K562 (cell line): Measurements from ENCODE around the gene MERTK. TPM values are rescaled to one million over a fixed set of nuclear protein-coding genes. Genes with fewer than 3 reads are reported as not detected.
"Not testable (repeated sequence)": the region's sequence is repeated elsewhere in the genome, so short reads cannot be mapped to it uniquely, and the experiment has no call there.

Experiments used
- ATAC-seq: fragments of 200-7000 bp; cut with Tn5 transposase; 3 replicates; pipeline ENCODE4 v1.9.1; 2020; ENCODE audit warnings: moderate library complexity
- BruUV-seq: library from RNA; stranded (reverse); fragments of 400-500 nt; replicated peaks from 2 replicates; lab custom pipeline; 2021; lab: Mats Ljungman, UMichigan
- CTCF ChIA-PET: fragments of 300-600 bp; formaldehyde crosslinking; extraction: SDS; loops from one replicate; lab custom pipeline; 2021; ENCODE audit warnings: low intra/inter-chr PET ratio; lab: Yijun Ruan, JAX
- POLR2A ChIA-PET: fragments of 300-600, 350-650 bp; sonication (Branson Sonifier 250); formaldehyde crosslinking; extraction: SDS; loops from one replicate; lab custom pipeline; 2021; ENCODE audit warnings: antibody characterized with exemption, inconsistent platforms; lab: Yijun Ruan, JAX
- DNase-seq, 4 experiments: peaks; one replicate each; pipeline versions ENCODE4 v3.0.0 to v3.0.0-alpha.2; 2011 to 2018; ENCODE audit warnings: low spot score in 3 of 4, mixed read lengths in 3 of 4; ENCODE audit errors: extremely low read depth in 1 of 4
- FAIRE-seq: peaks from 2 replicates; lab custom pipeline; 2011; peaks lifted over from hg19 to GRCh38; lab: Jason Lieb, UNC
- H2AFZ ChIP-seq: 2 replicates; pipeline ENCODE4 v1.6.0; 2011; ENCODE audit warnings: low read depth, low read length, control low read depth, inconsistent platforms
- H3K27ac ChIP-seq: fragments of 200-600 bp; 3 replicates; pipeline ENCODE4 v1.8.0; 2011; ENCODE audit warnings: low read depth, mild to moderate bottlenecking, control low read depth, inconsistent platforms, low read length, moderate library complexity, mixed read lengths; ENCODE audit errors: extremely low read depth
- H3K27me3 ChIP-seq, 2 experiments: fragments of 300-600 bp in 1 of 2; 2 replicates in 1 of 2; 3 replicates in 1 of 2; pipeline versions ENCODE4 v1.6.0 to v1.8.0; 2011; ENCODE audit warnings: inconsistent platforms in 2 of 2, low read length in 2 of 2, mild to moderate bottlenecking in 1 of 2, mixed read lengths in 1 of 2, moderate library complexity in 1 of 2; ENCODE audit not compliant: control insufficient read depth in 2 of 2, insufficient read depth in 2 of 2
- H3K36me3 ChIP-seq: fragments of 300-600 bp; 3 replicates; pipeline ENCODE4 v1.8.0; 2011; ENCODE audit warnings: mild to moderate bottlenecking, low read length, inconsistent platforms; ENCODE audit not compliant: control insufficient read depth, insufficient read depth
- H3K4me1 ChIP-seq, 2 experiments: fragments of 200-600 bp in 1 of 2; replicated peaks in 1 of 2; 2 replicates in 1 of 2; 3 replicates in 1 of 2; pipeline versions ENCODE4 v1.5.1 to v1.8.0; 2011; ENCODE audit warnings: inconsistent platforms in 2 of 2, low read length in 2 of 2, mild to moderate bottlenecking in 1 of 2, mixed read lengths in 1 of 2, moderate library complexity in 1 of 2; ENCODE audit not compliant: control insufficient read depth in 2 of 2, insufficient read depth in 2 of 2
- H3K4me2 ChIP-seq: 2 replicates; pipeline ENCODE4 v1.6.1; 2011; ENCODE audit warnings: low read length, control low read depth, inconsistent platforms, mixed read lengths; ENCODE audit not compliant: insufficient read depth
- H3K4me3 ChIP-seq: fragments of 200-600 bp; sonication (generic), shearing (Covaris generic); 2 replicates; pipeline ENCODE4 v1.5.1; 2016; ENCODE audit warnings: control low read depth, inconsistent platforms
- H3K79me2 ChIP-seq: fragments of 200-600 bp; 3 replicates; pipeline ENCODE4 v1.8.0; 2011; ENCODE audit warnings: low read length, inconsistent platforms; ENCODE audit not compliant: control insufficient read depth, insufficient read depth
- H3K9ac ChIP-seq, 2 experiments: 2 replicates each; pipeline versions ENCODE4 v1.6.0 to v1.6.1; 2011; ENCODE audit warnings: low read depth in 2 of 2, low read length in 2 of 2, control low read depth in 1 of 2, inconsistent platforms in 1 of 2, mild to moderate bottlenecking in 1 of 2, mixed read lengths in 1 of 2; ENCODE audit not compliant: insufficient read depth in 1 of 2
- H3K9me1 ChIP-seq: one replicate; pipeline ENCODE4 v1.6.0; 2011; ENCODE audit warnings: inconsistent platforms, mild to moderate bottlenecking, low read length, moderate library complexity; ENCODE audit not compliant: control insufficient read depth, insufficient read depth
- H3K9me3 ChIP-seq: replicated peaks from 2 replicates; pipeline ENCODE4 v1.5.1; 2011; ENCODE audit warnings: low read depth, low read length, inconsistent platforms; ENCODE audit not compliant: control insufficient read depth, insufficient read depth
- H4K20me1 ChIP-seq: replicated peaks from 2 replicates; pipeline ENCODE4 v1.6.1; 2011; ENCODE audit warnings: low read length, inconsistent platforms, mixed read lengths; ENCODE audit not compliant: control insufficient read depth, insufficient read depth
- C11orf30 ChIP-seq: fragments of 450-650 bp; IDR thresholded peaks from 2 replicates; pipeline ENCODE4 v1.6.1; 2016; ENCODE audit warnings: low read depth, mild to moderate bottlenecking
- E2F4 ChIP-seq: sonication (generic); formaldehyde crosslinking; IDR thresholded peaks from 2 replicates; pipeline ENCODE4 v1.8.0; 2022; ENCODE audit warnings: mild to moderate bottlenecking, low read depth, missing genetic modification reagents
- EHMT2 ChIP-seq: fragments of 450-650 bp; IDR thresholded peaks from 2 replicates; pipeline ENCODE4 v1.6.1; 2018; ENCODE audit warnings: antibody characterized with exemption
- FOXA3 ChIP-seq, 2 experiments: fragments of 450-650 bp in 1 of 2; sonication (generic) in 1 of 2; formaldehyde crosslinking; IDR thresholded peaks in 1 of 2; conservative IDR thresholded peaks in 1 of 2; 2 replicates each; pipeline versions ENCODE4 v1.4.0 to v1.8.0; 2020 to 2022; ENCODE audit warnings: mild to moderate bottlenecking in 2 of 2, missing genetic modification reagents in 1 of 2
- HMGN3 ChIP-seq: IDR thresholded peaks from 2 replicates; pipeline ENCODE4 v1.6.1; 2011; ENCODE audit warnings: borderline replicate concordance, low read depth, mild to moderate bottlenecking, mixed read lengths, low read length; ENCODE audit not compliant: insufficient read length; ENCODE audit errors: extremely low read depth
- MAFG ChIP-seq: fragments of 450-650 bp; conservative IDR thresholded peaks from 2 replicates; pipeline ENCODE4 v1.6.1; 2016; ENCODE audit warnings: missing genetic modification characterization, missing compliant biosample characterization
- SMARCA5 ChIP-seq: fragments of 450-650 bp; IDR thresholded peaks from 2 replicates; pipeline ENCODE4 v1.6.1; 2016
- SREBF2 ChIP-seq: sonication (generic); formaldehyde crosslinking; IDR thresholded peaks from 2 replicates; pipeline ENCODE4 v1.4.0; 2020; ENCODE audit warnings: mild to moderate bottlenecking, missing genetic modification reagents
- TOE1 ChIP-seq, 2 experiments: fragments of 450-650 bp in 1 of 2; sonication (generic) in 1 of 2; formaldehyde crosslinking in 1 of 2; IDR thresholded peaks; 2 replicates each; pipeline versions ENCODE4 v1.7.1 to v1.8.0; 2016 to 2022; ENCODE audit warnings: borderline replicate concordance in 2 of 2, mild to moderate bottlenecking in 2 of 2, antibody characterized with exemption in 1 of 2, inconsistent platforms in 1 of 2, low read depth in 1 of 2, missing genetic modification reagents in 1 of 2, moderate library complexity in 1 of 2
- ZFPM2 ChIP-seq: fragments of 250-450 bp; sonication (Bioruptor Pico); IDR thresholded peaks from 2 replicates; pipeline ENCODE4 v1.5.1; 2022; ENCODE audit warnings: mild to moderate bottlenecking
- ZNF316 ChIP-seq: fragments of 450-650 bp; IDR thresholded peaks from 2 replicates; pipeline ENCODE4 v1.6.1; 2016
- WGBS: fragments of 100-300 bp; shearing (Covaris generic); methylation state at CpG from one replicate; pipeline ENCODE4 v1.1.6; 2016; ENCODE audit warnings: low coverage, mixed read lengths; ENCODE audit not compliant: insufficient coverage; ENCODE audit errors: missing lambda C conversion rate; 5-methylcytosine and 5-hydroxymethylcytosine counted together
- in situ Hi-C: fragments of 300-500 bp; cut with MboI; formaldehyde crosslinking; loops from 4 replicates; pipeline ENCODE4 v1.15.0; 2018; ENCODE audit warnings: inconsistent platforms, mixed read lengths
- intact Hi-C: fragments of 100-400 bp; cut with micrococcal nuclease; formaldehyde crosslinking; loops from 2 replicates; pipeline ENCODE4 v1.14.2; 2022
- polyA plus RNA-seq, 8 experiments: library from polyadenylated mRNA; depleted of rRNA in 4 of 8; stranded (reverse) in 5 of 8; unstranded in 3 of 8; fragments of >200 nt; fragmentation: Nextera tagmentation in 2 of 8; fragmentation: Illumina TruSeq in 1 of 8; extraction: Ambion mirVana in 2 of 8; extraction: Trizol in 1 of 8; gene quantifications; 2 replicates each; pipeline versions ENCODE4 v1.2.1 to v1.2.3, GENCODE V29; 2011 to 2014; ENCODE audit warnings: inconsistent platforms in 1 of 8, missing spikeins in 1 of 8
- total RNA-seq, 7 experiments: library from RNA; depleted of rRNA in 6 of 7; stranded (reverse); fragments of >200 nt in 6 of 7; fragmentation: Illumina TruSeq in 2 of 7; extraction: Trizol in 2 of 7; gene quantifications; 2 replicates each; pipeline versions ENCODE4 v1.2.1 to v1.2.3, GENCODE V29; 2011 to 2021; ENCODE audit warnings: low replicate concordance in 1 of 7

The MERTK gene
- total and polyA plus RNA-seq, 9 of the 15 experiments (the other 6 are each of a cell fraction or from before 2014, with no cell fraction given): 0.23 to 1.6 (median 0.74) TPM

GRCh38 chr2:112069794-112070193 lies 171.4 kb downstream of the MERTK start:
- POLR2A ChIA-PET, H3K4me2 ChIP-seq, intact Hi-C loops, FAIRE-seq, in situ Hi-C loops, CTCF ChIA-PET, H3K9me3 ChIP-seq, H3K79me2 ChIP-seq, H3K9me1 ChIP-seq, H2AFZ ChIP-seq, H3K27ac ChIP-seq, H4K20me1 ChIP-seq, BruUV-seq, H3K4me3 ChIP-seq, H3K9ac ChIP-seq, H3K4me1 ChIP-seq, ATAC-seq, H3K27me3 ChIP-seq, DNase-seq: not testable (repeated sequence)
- H3K36me3 ChIP-seq: peaks cover 29% of the 10 kb centered on the region; the same call in 2 of the 3 replicates
- peak; percentile 64 for TF ChIP-seq MAFG (tag)
- TF ChIP-seq ZNF316: peak; percentile 82
- TF ChIP-seq C11orf30: peak; percentile 62

- ChIA-PET POLR2A (no interaction called here), CTCF (no interaction called here)
- Histone ChIP-seq H3K36me3 (peaks cover 20% of the 10 kb centered on the region; the same call in 2 of the 3 replicates), H4K20me1 (no peaks in the 10 kb centered on the region), H2AFZ (no peak overlapping the region), H3K27ac (no peak overlapping the region), H3K9me3 (no peaks in the 10 kb centered on the region), H3K4me1 (no peaks in the 10 kb centered on the region), H3K27me3 (no peaks in the 10 kb centered on the region), H3K4me3 (no peak overlapping the region), H3K9me1 (no peaks in the 10 kb centered on the region), H3K9ac (no peak overlapping the region), H3K4me2 (no peak overlapping the region), H3K79me2 (peaks cover 5% of the 10 kb centered on the region; the same call in 2 of the 3 replicates)
- ATAC-seq (no peak), DNase-seq (no peak), FAIRE-seq (no peak)
- TF ChIP-seq SREBF2 (no peak), EHMT2 (no peak), E2F4 (CRISPR knock-in tag) (no peak), ZFPM2 (CRISPR knock-in tag) (no peak), FOXA3 (CRISPR knock-in tag; conservative IDR thresholded peaks at IDR 0.05 in 1 of 2, IDR thresholded peaks at IDR 0.05 in 1 of 2) (0 out of 4 replicates have a peak, but pooled peaks of 1 of the 2 experiments have one; percentile 31), HMGN3 (no peak), SMARCA5 (no peak), TOE1 (IDR thresholded peaks at IDR 0.05; ENCODE audit: borderline replicate concordance) (no peak), TOE1 (CRISPR knock-in tag; IDR thresholded peaks at IDR 0.05; ENCODE audit: borderline replicate concordance, low read depth) (no peak)
- no TSS peak for BruUV-seq
- in situ Hi-C loops: no loop called here
- 68% methylated on average over 3 of the region's 3 CpGs for WGBS
- intact Hi-C loops: no loop called here
Observed at GRCh38 chr2:112073875-112074274, 175.5 kb downstream of the MERTK start.
